GM12873 (cell line): Measurements from ENCODE around the gene ODC1.

ENCODE experiments used
- TF ChIP-seq, protein P1 (sequence below): IDR thresholded peaks from 2 replicates; pipeline ENCODE4 v1.5.1; 2012; ENCODE audit warnings: low read depth, mild to moderate bottlenecking, moderate library complexity, low read length, control low read depth; ENCODE audit not compliant: insufficient read depth; ENCODE audit errors: missing control alignments

Gene ODC1

DNA sequence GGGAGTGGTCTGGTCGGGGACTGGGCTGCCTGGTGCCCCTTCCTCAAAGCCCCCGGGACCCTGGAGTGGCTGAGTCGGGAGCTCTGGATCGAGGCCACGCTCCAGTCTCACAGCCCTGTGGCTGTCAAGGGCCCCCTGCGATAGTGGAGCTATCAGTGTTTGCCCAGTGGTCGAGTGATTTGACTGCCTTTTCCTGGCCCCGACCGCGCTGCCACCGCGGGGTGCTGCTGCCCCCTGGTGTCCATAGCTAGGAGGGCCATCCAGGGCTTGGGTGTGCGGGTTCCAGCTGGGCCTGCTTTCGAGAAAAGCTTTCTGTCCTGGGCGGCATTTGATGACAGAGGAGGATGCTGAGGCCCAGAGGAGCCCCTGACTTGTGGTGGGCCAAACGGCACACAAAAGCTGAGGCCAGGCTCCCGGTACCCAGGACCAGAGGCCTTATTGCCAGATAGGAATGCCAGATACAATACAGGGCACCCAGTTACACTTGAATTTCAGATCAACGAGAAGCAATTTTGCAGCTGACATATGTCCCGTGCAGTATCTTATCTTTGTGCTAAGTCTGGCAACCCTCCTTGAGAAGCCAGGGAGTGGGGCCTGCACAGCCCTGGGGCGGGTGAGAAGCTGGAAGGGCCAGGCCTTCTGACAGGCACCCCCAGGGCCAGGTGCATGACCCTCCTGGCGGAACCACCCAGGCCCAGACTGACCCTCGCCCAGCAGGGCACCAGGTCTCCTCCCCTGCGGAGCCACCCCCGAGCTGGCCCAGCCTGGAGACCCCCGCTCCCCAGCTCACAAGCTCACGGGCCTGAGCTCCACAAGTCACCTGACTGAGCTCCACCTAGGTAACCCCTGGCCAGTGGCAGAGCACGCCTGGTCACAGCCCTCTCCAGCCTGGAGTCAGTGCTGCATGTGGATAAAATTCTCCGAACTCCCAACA lies 13.0 kb downstream of the ODC1 start:
- TF ChIP-seq, protein P1, sequence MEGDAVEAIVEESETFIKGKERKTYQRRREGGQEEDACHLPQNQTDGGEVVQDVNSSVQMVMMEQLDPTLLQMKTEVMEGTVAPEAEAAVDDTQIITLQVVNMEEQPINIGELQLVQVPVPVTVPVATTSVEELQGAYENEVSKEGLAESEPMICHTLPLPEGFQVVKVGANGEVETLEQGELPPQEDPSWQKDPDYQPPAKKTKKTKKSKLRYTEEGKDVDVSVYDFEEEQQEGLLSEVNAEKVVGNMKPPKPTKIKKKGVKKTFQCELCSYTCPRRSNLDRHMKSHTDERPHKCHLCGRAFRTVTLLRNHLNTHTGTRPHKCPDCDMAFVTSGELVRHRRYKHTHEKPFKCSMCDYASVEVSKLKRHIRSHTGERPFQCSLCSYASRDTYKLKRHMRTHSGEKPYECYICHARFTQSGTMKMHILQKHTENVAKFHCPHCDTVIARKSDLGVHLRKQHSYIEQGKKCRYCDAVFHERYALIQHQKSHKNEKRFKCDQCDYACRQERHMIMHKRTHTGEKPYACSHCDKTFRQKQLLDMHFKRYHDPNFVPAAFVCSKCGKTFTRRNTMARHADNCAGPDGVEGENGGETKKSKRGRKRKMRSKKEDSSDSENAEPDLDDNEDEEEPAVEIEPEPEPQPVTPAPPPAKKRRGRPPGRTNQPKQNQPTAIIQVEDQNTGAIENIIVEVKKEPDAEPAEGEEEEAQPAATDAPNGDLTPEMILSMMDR = peak; percentile 95

DNA sequence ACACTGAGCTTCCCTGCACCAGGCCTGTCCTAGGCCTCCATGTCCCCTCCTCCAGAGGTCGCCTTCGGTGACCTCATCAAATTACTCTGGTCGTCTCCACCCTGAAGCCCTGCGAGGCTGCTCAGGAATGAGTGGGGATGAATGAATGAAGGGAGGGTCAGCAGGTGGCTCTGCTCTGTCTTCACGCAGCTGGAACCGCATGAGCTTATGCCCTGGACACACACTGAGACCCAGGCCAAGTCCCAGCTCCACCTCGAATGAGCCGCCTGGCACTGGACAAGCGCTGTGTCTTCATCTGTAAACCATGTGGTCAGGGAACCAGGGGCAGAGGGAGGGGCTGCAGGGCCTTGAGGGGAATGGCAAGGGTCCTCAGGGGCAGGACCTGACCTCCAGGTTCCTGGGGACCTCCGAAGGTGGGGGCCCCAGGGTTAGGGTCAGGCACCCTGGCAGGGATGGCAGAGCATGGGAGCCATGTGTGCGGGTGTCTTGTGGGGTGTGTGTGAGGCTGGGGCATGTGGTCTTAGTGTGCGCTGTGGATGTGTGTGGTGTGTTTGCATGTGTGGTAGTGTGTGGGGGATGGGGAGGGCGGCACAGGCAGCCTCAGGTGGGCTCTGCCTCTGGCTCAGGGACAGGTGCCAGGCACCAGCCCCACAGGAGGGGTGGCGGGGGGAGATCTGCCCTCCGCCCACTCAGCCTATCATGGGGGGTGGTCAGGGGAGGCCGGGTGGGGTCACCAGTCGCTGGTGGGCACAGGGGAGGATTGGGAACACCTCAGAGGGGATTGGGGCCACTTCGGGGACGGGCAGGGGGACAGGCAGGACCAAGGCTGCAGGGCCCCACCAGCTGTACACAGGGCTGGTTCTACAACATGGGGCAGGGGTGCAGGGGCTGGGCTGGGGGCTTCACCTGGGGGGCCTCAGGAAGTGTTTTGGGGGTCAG lies 13.9 kb downstream of the ODC1 start:
- TF ChIP-seq, protein P1 = no peak

DNA sequence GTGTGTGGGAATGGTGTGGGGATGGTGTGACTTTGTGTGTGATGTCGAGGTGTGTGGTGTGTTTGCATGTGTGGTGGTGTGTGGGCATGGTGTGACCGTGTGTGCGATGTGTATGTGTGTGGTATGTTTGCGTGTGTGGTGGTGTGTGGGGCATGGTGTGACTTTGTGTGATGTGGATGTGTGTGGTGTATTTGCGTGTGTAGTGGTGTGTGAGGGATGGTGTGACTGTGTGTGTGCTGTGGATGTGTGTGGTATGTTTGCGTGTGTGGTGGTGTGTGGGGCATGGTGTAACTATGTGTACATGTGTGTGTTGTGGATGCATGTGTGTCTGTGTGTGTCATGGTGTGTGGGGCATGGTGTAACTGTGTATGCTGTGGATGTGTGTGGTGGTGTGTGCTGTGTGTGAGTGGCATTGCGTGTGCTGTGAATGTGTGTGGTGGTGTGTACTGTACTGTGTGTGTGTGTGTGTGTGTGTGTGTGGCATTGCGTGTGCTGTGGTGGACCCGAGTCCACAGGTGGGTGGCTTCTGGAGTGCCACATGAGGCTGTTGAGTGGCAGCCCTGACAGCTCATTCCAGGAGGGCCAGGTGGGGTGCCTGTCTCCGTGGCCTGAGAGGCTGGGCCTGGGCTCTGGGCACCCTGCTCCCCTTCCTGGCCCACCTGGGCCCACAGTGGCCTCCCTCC lies 14.7 kb downstream of the ODC1 start:
- TF ChIP-seq, protein P1 = no peak

DNA sequence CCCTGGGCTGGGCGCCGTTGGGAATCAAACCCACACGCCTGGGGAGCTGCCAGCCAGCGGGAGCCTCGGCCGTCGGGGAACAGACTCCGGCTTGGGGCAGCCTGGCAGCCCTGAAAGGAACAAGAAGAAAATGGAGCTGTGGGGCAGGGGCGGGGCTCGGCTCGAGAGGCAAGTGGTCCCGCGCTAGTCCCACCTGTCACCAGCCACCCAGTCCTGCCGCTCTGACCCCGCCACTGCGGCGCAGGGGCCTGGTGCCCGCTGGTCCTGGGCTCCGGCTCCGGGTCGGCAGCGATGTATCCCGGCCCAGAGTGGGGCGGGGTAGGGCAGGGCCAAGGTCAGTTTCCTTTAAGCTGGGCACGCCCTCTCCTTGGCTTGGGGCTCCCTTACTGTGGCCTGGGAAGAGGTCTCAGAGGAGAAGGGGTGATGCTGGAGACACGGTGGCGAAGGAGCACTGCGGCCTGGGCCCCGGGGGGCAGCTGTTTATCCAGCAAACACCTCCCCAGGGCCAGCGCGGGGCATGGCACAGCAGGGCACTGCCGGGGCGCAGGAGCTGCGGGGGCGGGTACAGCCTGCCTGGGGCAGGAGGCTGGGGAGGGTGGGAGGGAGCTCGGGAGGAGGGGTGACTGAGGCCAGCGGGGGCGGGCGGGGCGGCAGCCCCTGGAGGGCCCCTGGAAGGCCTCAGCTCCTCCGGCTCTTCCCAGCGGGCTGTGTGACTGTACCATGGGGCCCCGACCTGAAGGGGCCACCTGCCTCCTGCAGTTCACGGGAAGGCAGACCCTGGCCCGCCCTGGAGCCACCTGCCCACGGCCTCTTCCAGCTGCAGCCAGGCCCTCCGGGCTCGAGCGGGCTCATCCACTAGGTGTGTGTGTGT lies 15.6 kb downstream of the ODC1 start:
- TF ChIP-seq, protein P1 = no peak

DNA sequence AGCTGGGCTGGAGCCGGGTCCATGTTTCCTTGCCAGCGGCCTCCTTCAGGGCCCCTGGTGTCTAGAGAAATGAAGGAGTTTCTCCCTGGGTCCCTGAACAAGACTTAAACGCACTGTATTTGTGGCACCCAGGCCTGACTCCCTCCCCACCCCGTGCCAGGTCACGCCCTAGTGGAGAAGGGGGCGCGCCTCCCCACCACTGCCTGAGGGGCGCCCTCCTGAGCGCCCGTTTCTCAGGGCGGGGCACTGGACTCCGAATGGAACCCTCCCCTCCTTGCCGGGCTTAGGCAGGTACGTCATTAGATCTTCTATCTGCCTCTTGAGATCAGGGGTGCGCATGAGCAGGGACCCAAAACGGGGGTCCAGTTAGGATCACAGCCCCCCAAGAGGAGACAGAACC lies 16.3 kb downstream of the ODC1 start:
- TF ChIP-seq, protein P1 = no peak

DNA sequence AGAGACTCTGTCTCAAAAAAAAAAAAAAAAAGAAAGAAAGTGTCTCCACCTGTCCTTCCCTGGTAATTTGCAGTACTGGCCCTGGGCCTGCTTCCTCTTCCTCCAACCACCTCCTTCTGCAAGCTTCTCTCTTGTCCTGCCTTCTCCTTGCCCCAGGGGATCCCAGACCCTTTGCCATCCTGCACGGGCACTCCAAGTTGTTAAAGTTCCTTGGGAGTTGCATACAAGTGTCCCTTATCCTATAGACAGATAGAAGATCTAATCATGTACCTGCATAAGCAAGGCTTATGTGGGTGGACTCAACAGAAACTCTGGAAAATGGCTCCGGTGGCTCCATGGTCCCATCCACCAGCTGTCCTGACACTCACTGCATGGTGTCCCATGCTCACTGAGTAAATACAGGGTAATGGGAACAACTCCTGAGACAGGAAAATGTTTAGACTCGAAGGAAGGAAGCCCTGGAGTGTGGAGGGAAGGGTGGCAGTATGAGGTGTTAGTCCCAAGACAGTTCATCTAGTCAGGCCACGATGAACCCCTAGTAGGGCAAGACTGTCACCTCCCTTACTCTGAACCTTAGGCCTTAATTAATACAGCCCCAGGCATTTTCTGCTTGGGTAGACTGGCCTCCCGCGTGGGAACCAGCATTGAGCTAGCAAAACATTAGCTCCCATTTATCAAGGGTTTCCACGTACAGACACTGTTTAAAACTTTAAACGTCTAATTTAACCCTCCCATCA lies 17.1 kb downstream of the ODC1 start:
- TF ChIP-seq, protein P1 = no peak
